ENCODE measurements around the gene NDRG3. TPM values are rescaled to one million over a fixed set of nuclear protein-coding genes. Genes with fewer than 3 reads are reported as not detected.

The NDRG3 gene
- total and polyA plus RNA-seq, 2 of the 4 experiments (the other 2 are of a cell fraction) = 24.8 to 34.2 TPM

- Histone ChIP-seq H2AK9ac (replicated peaks; ENCODE audit: low read depth, low read length, poor library complexity) (no peak overlapping the region), H4K5ac (ENCODE audit: low read depth, low read length) (no peak overlapping the region), H3K27ac (ENCODE audit: insufficient read depth, low read length) (no peak overlapping the region), H2BK120ac (ENCODE audit: low read depth, low read length) (no peak overlapping the region), H2AFZ (replicated peaks; ENCODE audit: low read length, poor library complexity) (no peak overlapping the region), H4K20me1 (ENCODE audit: insufficient read depth, low read length) (no peaks in the 10 kb centered on the region), H2BK20ac (ENCODE audit: low read depth, low read length) (no peak overlapping the region), H3K9me3 (ENCODE audit: control insufficient read depth, insufficient read depth, low read length) (no peaks in the 10 kb centered on the region), H4K8ac (ENCODE audit: low read depth in 2 of 2, low read length in 2 of 2) (no peak overlapping the region), H3K4me1 (ENCODE audit: control insufficient read depth, insufficient read depth, low read length) (no peaks in the 10 kb centered on the region), H3K4me3 (ENCODE audit: insufficient read depth, low read depth, low read length) (no peak overlapping the region), H3K4ac (ENCODE audit: low read depth, low read length) (no peak overlapping the region), H3K79me1 (ENCODE audit: low read depth in 1 of 2, low read length in 2 of 2) (no peaks in the 10 kb centered on the region), H4K91ac (ENCODE audit: insufficient read depth, low read depth, low read length) (no peak overlapping the region), H3K56ac (ENCODE audit: extremely low read depth, insufficient read depth, low read length) (no peak overlapping the region), H3K4me2 (ENCODE audit: low read depth, low read length) (no peak overlapping the region), H2AK5ac (ENCODE audit: low read depth, low read length) (no peak overlapping the region), H3K9me1 (ENCODE audit: insufficient read depth, low read length) (no peaks in the 10 kb centered on the region), H3K18ac (ENCODE audit: low read depth, low read length) (no peak overlapping the region), H2BK15ac (ENCODE audit: low read depth, low read length) (no peak overlapping the region), H3K36me3 (ENCODE audit: control insufficient read depth, insufficient read depth, low read length) (no peaks in the 10 kb centered on the region), H3K27me3 (ENCODE audit: control insufficient read depth, insufficient read depth, low read length) (no peaks in the 10 kb centered on the region), H3K14ac (replicated peaks; ENCODE audit: low read depth, low read length) (no peak overlapping the region), H3K23ac (ENCODE audit: low read depth, low read length) (no peak overlapping the region), H2BK5ac (ENCODE audit: low read depth, low read length, poor library complexity, severe bottlenecking) (no peak overlapping the region), H3K9ac (ENCODE audit: low read depth, low read length) (no peak overlapping the region)
- BruUV-seq (replicated peaks) = no TSS peak
- TF ChIP-seq USF2 (IDR thresholded peaks at IDR 0.05; ENCODE audit: low read depth, low read length) = no peak
- TF ChIP-seq RAD21 (IDR thresholded peaks at IDR 0.05; ENCODE audit: low read length) = no peak
- TF ChIP-seq POLR2A (IDR thresholded peaks at IDR 0.05; ENCODE audit: low read depth, low read length) = no peak
- no peak for TF ChIP-seq CTCF (conservative IDR thresholded peaks at IDR 0.05; ENCODE audit: low read depth, low read length)
- TF ChIP-seq ELK1 (IDR thresholded peaks at IDR 0.05; ENCODE audit: borderline replicate concordance, low read depth, low read length) = no peak
- no peak for TF ChIP-seq BHLHE40 (IDR thresholded peaks at IDR 0.05; ENCODE audit: low read depth, low read length)
- TF ChIP-seq MXI1 (IDR thresholded peaks at IDR 0.05; ENCODE audit: borderline replicate concordance, low read depth, low read length) = no peak
- no peak for TF ChIP-seq MAFK (IDR thresholded peaks at IDR 0.05; ENCODE audit: low read depth, low read length)
- TF ChIP-seq FOS (IDR thresholded peaks at IDR 0.05; ENCODE audit: low read depth, low read length) = no peak
- TF ChIP-seq CHD1 (IDR thresholded peaks at IDR 0.05; ENCODE audit: low read depth, low read length) = no peak
- POLR2A ChIA-PET (ENCODE audit: unreplicated experiment) = no interaction called here
- dilution Hi-C loops (cut with HindIII; ENCODE audit: low sequenced_read_pairs, unreplicated experiment) = no loop called here
- no peak for DNase-seq
- no peak for ATAC-seq (ENCODE audit: low read depth)
- 87% methylated on average over 7 of the region's 11 CpGs; no CpG with 5 or more reads in 1 of the 2 experiments for WGBS, 2 experiments (ENCODE audit: extremely low coverage in 2 of 2, insufficient read length in 1 of 2)
- intact Hi-C loops (cut with micrococcal nuclease) = no loop called here
- in situ Hi-C loops (cut with MboI; ENCODE audit: low sequenced_read_pairs) = no loop called here
- CTCF ChIA-PET = no interaction called here
Observed at GRCh38 chr20:36634342-36634741, 111.5 kb downstream of the NDRG3 start.
